Loucy (cell line): ENCODE data around the gene HRH1.

ENCODE experiments used
- EZH2phosphoT487 ChIP-seq: fragments of 200-600 bp; IDR thresholded peaks from 2 replicates; pipeline ENCODE4 v1.6.1; 2018; ENCODE audit warnings: antibody characterized with exemption, mild to moderate bottlenecking, moderate library complexity, borderline replicate concordance
- TF ChIP-seq, protein P1 (sequence below): fragments of 200-600 bp; sonication (generic); conservative IDR thresholded peaks from 2 replicates; pipeline ENCODE4 v1.5.1; 2014; ENCODE audit warnings: mild to moderate bottlenecking, antibody characterized with exemption, low read length

- TF ChIP-seq EZH2phosphoT487 = no peak
- TF ChIP-seq, protein P1, sequence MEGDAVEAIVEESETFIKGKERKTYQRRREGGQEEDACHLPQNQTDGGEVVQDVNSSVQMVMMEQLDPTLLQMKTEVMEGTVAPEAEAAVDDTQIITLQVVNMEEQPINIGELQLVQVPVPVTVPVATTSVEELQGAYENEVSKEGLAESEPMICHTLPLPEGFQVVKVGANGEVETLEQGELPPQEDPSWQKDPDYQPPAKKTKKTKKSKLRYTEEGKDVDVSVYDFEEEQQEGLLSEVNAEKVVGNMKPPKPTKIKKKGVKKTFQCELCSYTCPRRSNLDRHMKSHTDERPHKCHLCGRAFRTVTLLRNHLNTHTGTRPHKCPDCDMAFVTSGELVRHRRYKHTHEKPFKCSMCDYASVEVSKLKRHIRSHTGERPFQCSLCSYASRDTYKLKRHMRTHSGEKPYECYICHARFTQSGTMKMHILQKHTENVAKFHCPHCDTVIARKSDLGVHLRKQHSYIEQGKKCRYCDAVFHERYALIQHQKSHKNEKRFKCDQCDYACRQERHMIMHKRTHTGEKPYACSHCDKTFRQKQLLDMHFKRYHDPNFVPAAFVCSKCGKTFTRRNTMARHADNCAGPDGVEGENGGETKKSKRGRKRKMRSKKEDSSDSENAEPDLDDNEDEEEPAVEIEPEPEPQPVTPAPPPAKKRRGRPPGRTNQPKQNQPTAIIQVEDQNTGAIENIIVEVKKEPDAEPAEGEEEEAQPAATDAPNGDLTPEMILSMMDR = no peak
Measured at GRCh38 chr3:11165476-11165875, 11.2 kb downstream of the HRH1 start.
